Panc1 (cell line): ENCODE results near the gene HOXA13. TPM values are rescaled to one million over a fixed set of nuclear protein-coding genes. Genes with fewer than 3 reads are reported as not detected.

Experiments
- ATAC-seq: fragments of 200-7000 bp; cut with Tn5 transposase; 2 replicates; pipeline ENCODE4 v1.9.1; 2020; ENCODE audit warnings: mild to moderate bottlenecking, moderate library complexity
- BruUV-seq: library from RNA; stranded (reverse); fragments of 400-500 nt; replicated peaks from 2 replicates; lab custom pipeline; 2021; lab: Mats Ljungman, UMichigan
- CTCF ChIA-PET: fragments of 300-600 bp; sonication (Branson Sonifier 250); formaldehyde crosslinking; loops from one replicate; lab custom pipeline; 2022; ENCODE audit warnings: antibody characterized with exemption; lab: Charles Lee
- POLR2A ChIA-PET: fragments of 300-600 bp; sonication (Branson Sonifier 250); formaldehyde crosslinking; loops from one replicate; lab custom pipeline; 2022; ENCODE audit warnings: antibody characterized with exemption; lab: Charles Lee
- DNase-seq: peaks from one replicate; pipeline ENCODE4 v3.0.0-alpha.2; 2010; ENCODE audit warnings: low read depth, low spot score
- H3K27ac ChIP-seq: 2 replicates; pipeline ENCODE4 v1.5.1; 2011; ENCODE audit warnings: mild to moderate bottlenecking, low read length, inconsistent platforms
- H3K27me3 ChIP-seq: fragments of 200-500 bp; sonication (Bioruptor generic); 2 replicates; pipeline ENCODE4 v1.6.0; 2014; ENCODE audit warnings: low read length, inconsistent platforms; ENCODE audit not compliant: control insufficient read depth, insufficient read depth
- H3K36me3 ChIP-seq: fragments of 200-500 bp; sonication (Bioruptor generic); 2 replicates; pipeline ENCODE4 v1.5.1; 2014; ENCODE audit warnings: inconsistent platforms, mild to moderate bottlenecking, low read length, moderate library complexity; ENCODE audit not compliant: control insufficient read depth, insufficient read depth
- H3K4me1 ChIP-seq: 2 replicates; pipeline ENCODE4 v1.5.1; 2011; ENCODE audit warnings: inconsistent platforms, mild to moderate bottlenecking, low read length, moderate library complexity; ENCODE audit not compliant: control insufficient read depth, insufficient read depth
- H3K4me3 ChIP-seq, 2 experiments: 2 replicates each; pipeline ENCODE4 v1.5.1; 2011 to 2012; ENCODE audit warnings: low read depth in 2 of 2, low read length in 2 of 2, mild to moderate bottlenecking in 2 of 2, inconsistent platforms in 1 of 2, moderate library complexity in 1 of 2
- H3K9me3 ChIP-seq: fragments of 200-500 bp; sonication (Bioruptor generic); 2 replicates; pipeline ENCODE4 v1.5.1; 2014; ENCODE audit warnings: low read depth, mild to moderate bottlenecking, inconsistent platforms, low read length, moderate library complexity; ENCODE audit not compliant: control insufficient read depth, insufficient read depth
- CTCF ChIP-seq: fragments of 450-650 bp; IDR thresholded peaks from 2 replicates; pipeline ENCODE4 v1.5.1; 2017; ENCODE audit warnings: mild to moderate bottlenecking
- POLR2AphosphoS5 ChIP-seq: IDR thresholded peaks from 2 replicates; pipeline ENCODE4 v1.6.1; 2012; ENCODE audit warnings: mild to moderate bottlenecking, low read depth, low read length, moderate library complexity
- REST ChIP-seq, 2 experiments: IDR thresholded peaks; 2 replicates each; pipeline ENCODE4 v1.6.1; 2011 to 2012; ENCODE audit warnings: low read depth in 2 of 2, control low read depth in 1 of 2, low read length in 1 of 2, mild to moderate bottlenecking in 1 of 2, moderate library complexity in 1 of 2; ENCODE audit not compliant: insufficient read depth in 1 of 2
- SIN3A ChIP-seq: IDR thresholded peaks from 2 replicates; pipeline ENCODE4 v1.6.1; 2012; ENCODE audit warnings: low read depth, mild to moderate bottlenecking, low read length, moderate library complexity, borderline replicate concordance; ENCODE audit not compliant: insufficient read depth
- TCF7L2 ChIP-seq: IDR thresholded peaks from 2 replicates; pipeline ENCODE4 v1.6.1; 2011; ENCODE audit warnings: mild to moderate bottlenecking, low read depth, low read length, inconsistent platforms
- in situ Hi-C: cut with HindIII; loops from 2 replicates; pipeline ENCODE4 v1.10.0; 2016; ENCODE audit warnings: low sequenced_read_pairs, low pct_unique_long_range_greater_than_20kb
- intact Hi-C: fragments of 100-400 bp; cut with micrococcal nuclease; formaldehyde crosslinking; loops from one replicate; pipeline ENCODE4 v1.10.0; 2022; ENCODE audit not compliant: unreplicated experiment
- total RNA-seq: library from RNA; stranded (reverse); gene quantifications from one replicate; pipeline ENCODE4 v1.2.1, GENCODE V29; 2021; ENCODE audit not compliant: unreplicated experiment

Gene HOXA13
- total RNA-seq, 1 experiment from 2014 or later = 1.2 TPM

GRCh38 chr7:27196287-27196767 lies 3.6 kb downstream of the HOXA13 start:
- H3K9me3 ChIP-seq = no peaks in the 10 kb centered on the region
- H3K27me3 ChIP-seq = no peaks in the 10 kb centered on the region; the same call in 1 of the 2 replicates
- in situ Hi-C loops (no loop called here), intact Hi-C loops (loop anchor here (1.0 to 5.0 kb wide), 6 partner anchors 380 to 901 kb away; no protein-coding TSS in a partner anchor)
- ATAC-seq = no peak
- no TSS peak for BruUV-seq
- H3K4me3 ChIP-seq = no peak overlapping the region
- ChIA-PET POLR2A (no interaction called here), CTCF (interaction anchor here (0.6 to 1.4 kb wide), 13 partner anchors 14 to 900 kb away, joined by 3 to 5 read pairs (median 4); no protein-coding TSS in a partner anchor)
- peaks cover 2% of the 10 kb centered on the region; the same call in 1 of the 2 replicates for H3K36me3 ChIP-seq
- peak; percentile 66 for DNase-seq
- TF ChIP-seq CTCF (peak; percentile 89), TCF7L2 (no peak)
- H3K4me1 ChIP-seq = peaks cover 10% of the 10 kb centered on the region
- H3K27ac ChIP-seq = no peak overlapping the region

GRCh38 chr7:27194686-27195379 lies 5.1 kb downstream of the HOXA13 start:
- no peaks in the 10 kb centered on the region; the same call in 1 of the 2 replicates for H3K27me3 ChIP-seq

GRCh38 chr7:27194002-27194352 lies 5.9 kb downstream of the HOXA13 start:
- Histone ChIP-seq H3K27ac (no peak overlapping the region), H3K4me1 (peaks cover 4% of the 10 kb centered on the region; the same call in 1 of the 2 replicates), H3K4me3 (no peak overlapping the region), H3K9me3 (no peaks in the 10 kb centered on the region), H3K27me3 (no peaks in the 10 kb centered on the region; the same call in 1 of the 2 replicates), H3K36me3 (peaks cover 2% of the 10 kb centered on the region; the same call in 1 of the 2 replicates)
- no peak for TF ChIP-seq TCF7L2
- no peak for TF ChIP-seq SIN3A
- no peak for TF ChIP-seq CTCF
- TF ChIP-seq REST (IDR thresholded peaks at IDR 0.05; ENCODE audit: insufficient read depth in 1 of 2, low read depth in 2 of 2, low read length in 1 of 2) = no peak
- TF ChIP-seq POLR2AphosphoS5 = no peak
- ATAC-seq (no peak), DNase-seq (no peak)
- BruUV-seq = no TSS peak
- intact Hi-C loops (no loop called here), in situ Hi-C loops (no loop called here)
- ChIA-PET POLR2A (no interaction called here), CTCF (no interaction called here)

More at GRCh38 chr7:27194686-27195379, 5.1 kb downstream of the HOXA13 start:
- in situ Hi-C loops = no loop called here
- Histone ChIP-seq H3K4me3 (no peak overlapping the region), H3K36me3 (peaks cover 2% of the 10 kb centered on the region; the same call in 1 of the 2 replicates), H3K9me3 (no peaks in the 10 kb centered on the region), H3K4me1 (peaks cover 4% of the 10 kb centered on the region; the same call in 1 of the 2 replicates), H3K27ac (no peak overlapping the region)
- POLR2A ChIA-PET = no interaction called here
- no peak for ATAC-seq
- no peak for TF ChIP-seq POLR2AphosphoS5
- no TSS peak for BruUV-seq
- intact Hi-C loops = loop anchor here (5.0 kb wide), 3 partner anchors 412 to 902 kb away; no protein-coding TSS in a partner anchor
- CTCF ChIA-PET = interaction anchor here (0.6 kb wide), 1 partner anchor 13 kb away, joined by 7 read pairs; no protein-coding TSS in a partner anchor
- DNase-seq = no peak
